T-helper 1 cell treated with Interleukin-12 subunit alpha and Interleukin-12 subunit beta and Interleukin-4 antibody, amounts not matched to agents 30 μg/mL and 1 μg/mL, for 36 hours (primary cell): ENCODE results near the gene SCAPER.
A peak's percentile ranks its signal among the peaks of the same experiment; 100 is the strongest.

ENCODE experiments used
- H3K27ac Mint-ChIP-seq: one replicate; pipeline ENCODE4 v1.8.0; 2021; ENCODE audit warnings: mild to moderate bottlenecking, mixed read lengths
- H3K27me3 Mint-ChIP-seq: one replicate; pipeline ENCODE4 v1.8.0; 2021; ENCODE audit warnings: low read depth, mixed read lengths
- H3K36me3 Mint-ChIP-seq: one replicate; pipeline ENCODE4 v1.8.0; 2021; ENCODE audit warnings: low read depth, mixed read lengths
- H3K4me1 Mint-ChIP-seq: one replicate; pipeline ENCODE4 v1.8.0; 2021; ENCODE audit warnings: low read depth, mixed read lengths
- H3K4me3 Mint-ChIP-seq: one replicate; pipeline ENCODE4 v1.8.0; 2021; ENCODE audit warnings: mild to moderate bottlenecking, moderate library complexity, mixed read lengths
- H3K9me3 Mint-ChIP-seq: one replicate; pipeline ENCODE4 v1.8.0; 2021; ENCODE audit warnings: mixed read lengths

SCAPER gene

GRCh38 chr15:76905013-76905839 lies at the start of gene SCAPER:
Gene SCAPER, minus strand, starts transcription at chr15:76905340. Its CDS starts 21,523 bp downstream, at chr15:76883817.
- peak within 1 kb of the TSS; percentile 89 for H3K4me3 Mint-ChIP-seq
- H3K27me3 Mint-ChIP-seq, result peaks cover 4% of the 10 kb centered on the region
- peaks cover 25% of the 10 kb centered on the region for H3K4me1 Mint-ChIP-seq
- H3K36me3 Mint-ChIP-seq, result no peaks in the 10 kb centered on the region
- H3K27ac Mint-ChIP-seq, result peak within 1 kb of the TSS; percentile 85
- no peaks in the 10 kb centered on the region for H3K9me3 Mint-ChIP-seq

- Mint-ChIP-seq H3K27me3 (no peaks in the 10 kb centered on the region), H3K4me1 (peaks cover 6% of the 10 kb centered on the region), H3K27ac (no peak overlapping the region), H3K4me3 (no peak overlapping the region), H3K36me3 (peaks cover 5% of the 10 kb centered on the region), H3K9me3 (no peaks in the 10 kb centered on the region)
Observed at GRCh38 chr15:76954744-76955143, 49.6 kb upstream of the SCAPER start.

GRCh38 chr15:76953913-76954312 lies 48.8 kb upstream of the SCAPER start:
- Mint-ChIP-seq H3K9me3 (no peaks in the 10 kb centered on the region), H3K4me1 (peaks cover 6% of the 10 kb centered on the region), H3K4me3 (no peak overlapping the region), H3K27me3 (no peaks in the 10 kb centered on the region), H3K36me3 (peaks cover 5% of the 10 kb centered on the region), H3K27ac (no peak overlapping the region)

- peaks cover 20% of the 10 kb centered on the region for H3K36me3 Mint-ChIP-seq
- H3K4me3 Mint-ChIP-seq, result no peak overlapping the region
- H3K27me3 Mint-ChIP-seq, result no peaks in the 10 kb centered on the region
- peaks cover 9% of the 10 kb centered on the region for H3K4me1 Mint-ChIP-seq
- H3K27ac Mint-ChIP-seq, result no peak overlapping the region
- H3K9me3 Mint-ChIP-seq, result no peaks in the 10 kb centered on the region
Observed at GRCh38 chr15:76951220-76951619, 46.1 kb upstream of the SCAPER start.

GRCh38 chr15:76947454-76947853 lies 42.3 kb upstream of the SCAPER start:
- Mint-ChIP-seq H3K9me3 (no peaks in the 10 kb centered on the region), H3K36me3 (peaks cover 42% of the 10 kb centered on the region), H3K4me3 (no peak overlapping the region), H3K4me1 (peaks cover 12% of the 10 kb centered on the region), H3K27me3 (no peaks in the 10 kb centered on the region), H3K27ac (no peak overlapping the region)

GRCh38 chr15:76945494-76946093 lies 40.5 kb upstream of the SCAPER start:
- no peaks in the 10 kb centered on the region for H3K9me3 Mint-ChIP-seq
- peaks cover 38% of the 10 kb centered on the region for H3K36me3 Mint-ChIP-seq
- no peak overlapping the region for H3K4me3 Mint-ChIP-seq
- no peaks in the 10 kb centered on the region for H3K27me3 Mint-ChIP-seq
- H3K27ac Mint-ChIP-seq, result no peak overlapping the region
- peaks cover 6% of the 10 kb centered on the region for H3K4me1 Mint-ChIP-seq

GRCh38 chr15:76942331-76942730 lies 37.2 kb upstream of the SCAPER start:
- Mint-ChIP-seq H3K27ac (no peak overlapping the region), H3K9me3 (no peaks in the 10 kb centered on the region), H3K36me3 (peaks cover 32% of the 10 kb centered on the region), H3K4me1 (peaks cover 5% of the 10 kb centered on the region), H3K4me3 (no peak overlapping the region), H3K27me3 (no peaks in the 10 kb centered on the region)

GRCh38 chr15:76941636-76942035 lies 36.5 kb upstream of the SCAPER start:
- no peak overlapping the region for H3K4me3 Mint-ChIP-seq
- H3K9me3 Mint-ChIP-seq, result no peaks in the 10 kb centered on the region
- no peaks in the 10 kb centered on the region for H3K27me3 Mint-ChIP-seq
- H3K36me3 Mint-ChIP-seq, result peaks cover 32% of the 10 kb centered on the region
- no peak overlapping the region for H3K27ac Mint-ChIP-seq
- H3K4me1 Mint-ChIP-seq, result peaks cover 5% of the 10 kb centered on the region

GRCh38 chr15:76939715-76940114 lies 34.6 kb upstream of the SCAPER start:
- no peaks in the 10 kb centered on the region for H3K27me3 Mint-ChIP-seq
- no peak overlapping the region for H3K27ac Mint-ChIP-seq
- H3K9me3 Mint-ChIP-seq, result no peaks in the 10 kb centered on the region
- peaks cover 28% of the 10 kb centered on the region for H3K36me3 Mint-ChIP-seq
- peaks cover 8% of the 10 kb centered on the region for H3K4me1 Mint-ChIP-seq
- H3K4me3 Mint-ChIP-seq, result no peak overlapping the region

GRCh38 chr15:76938752-76939151 lies 33.6 kb upstream of the SCAPER start:
- Mint-ChIP-seq H3K36me3 (peaks cover 22% of the 10 kb centered on the region), H3K4me3 (no peak overlapping the region), H3K4me1 (peaks cover 9% of the 10 kb centered on the region), H3K9me3 (no peaks in the 10 kb centered on the region), H3K27ac (no peak overlapping the region), H3K27me3 (no peaks in the 10 kb centered on the region)

GRCh38 chr15:76936671-76937070 lies 31.5 kb upstream of the SCAPER start:
- Mint-ChIP-seq H3K36me3 (peaks cover 20% of the 10 kb centered on the region), H3K4me1 (peaks cover 24% of the 10 kb centered on the region), H3K9me3 (no peaks in the 10 kb centered on the region), H3K27ac (no peak overlapping the region), H3K4me3 (no peak overlapping the region), H3K27me3 (no peaks in the 10 kb centered on the region)

- peaks cover 29% of the 10 kb centered on the region for H3K4me1 Mint-ChIP-seq
- no peaks in the 10 kb centered on the region for H3K9me3 Mint-ChIP-seq
- no peak overlapping the region for H3K4me3 Mint-ChIP-seq
- H3K27me3 Mint-ChIP-seq, result no peaks in the 10 kb centered on the region
- no peak overlapping the region for H3K27ac Mint-ChIP-seq
- peaks cover 20% of the 10 kb centered on the region for H3K36me3 Mint-ChIP-seq
Observed at GRCh38 chr15:76935620-76936019, 30.5 kb upstream of the SCAPER start.

GRCh38 chr15:76932135-76932966 lies 27.2 kb upstream of the SCAPER start:
- Mint-ChIP-seq H3K4me3 (peak overlapping the region; percentile 85), H3K27ac (peak overlapping the region; percentile 75), H3K9me3 (no peaks in the 10 kb centered on the region), H3K36me3 (peaks cover 17% of the 10 kb centered on the region), H3K27me3 (peaks cover 11% of the 10 kb centered on the region), H3K4me1 (peaks cover 31% of the 10 kb centered on the region)

GRCh38 chr15:76931397-76932134 lies 26.4 kb upstream of the SCAPER start, which contains the start of gene RCN2:
Gene RCN2, plus strand, starts transcription at chr15:76931749. Its CDS starts 93 bp downstream, at chr15:76931842.
- Mint-ChIP-seq H3K36me3 (peaks cover 11% of the 10 kb centered on the region), H3K4me3 (peak within 1 kb of the TSS; percentile 85), H3K4me1 (peaks cover 31% of the 10 kb centered on the region), H3K9me3 (no peaks in the 10 kb centered on the region), H3K27me3 (peaks cover 14% of the 10 kb centered on the region), H3K27ac (peak within 1 kb of the TSS; percentile 77)
